ENCODE data around the gene WWOX. TPM values are rescaled to one million over a fixed set of nuclear protein-coding genes. Genes with fewer than 3 reads are reported as not detected.

WWOX gene
- total RNA-seq, 1 experiment from 2014 or later, result 15.6 TPM

GRCh38 chr16:78641433-78641832 is 542.0 kb downstream of the WWOX start:
- Histone ChIP-seq H3K4me1 (ENCODE audit: insufficient read depth, low read length) (no peaks in the 10 kb centered on the region; the same call in 1 of the 2 replicates), H3K4me2 (ENCODE audit: insufficient read depth, insufficient read length, low read length) (no peak overlapping the region), H3K56ac (ENCODE audit: insufficient read length, low read depth, low read length) (no peak overlapping the region), H4K20me1 (ENCODE audit: control insufficient read depth, insufficient read depth, insufficient read length) (no peaks in the 10 kb centered on the region), H2BK120ac (ENCODE audit: low read depth, low read length, poor library complexity, severe bottlenecking) (no peak overlapping the region), H3K23me2 (ENCODE audit: insufficient read length, low read depth, low read length, poor library complexity, severe bottlenecking) (no peaks in the 10 kb centered on the region), H2BK15ac (ENCODE audit: low read depth, low read length) (no peak overlapping the region), H3K27me3 (ENCODE audit: insufficient read depth, low read length) (no peaks in the 10 kb centered on the region), H3K79me1 (ENCODE audit: insufficient read depth, low read depth, low read length, poor library complexity, severe bottlenecking) (no peaks in the 10 kb centered on the region), H4K5ac (ENCODE audit: insufficient read length, low read depth, low read length) (no peak overlapping the region), H4K8ac (replicated peaks; ENCODE audit: insufficient read length, low read depth, low read length) (no peak overlapping the region), H2AFZ (ENCODE audit: low read length) (no peak overlapping the region), H4K91ac (ENCODE audit: insufficient read length, low read depth, low read length) (no peak overlapping the region), H2AK5ac (ENCODE audit: insufficient read length, low read length) (no peak overlapping the region), H3K9me3 (ENCODE audit: control insufficient read depth, low read depth, low read length) (no peaks in the 10 kb centered on the region), H2BK12ac (ENCODE audit: insufficient read length, low read depth, low read length) (no peak overlapping the region), H3K18ac (ENCODE audit: insufficient read length, low read depth, low read length) (no peak overlapping the region), H3K9ac (ENCODE audit: extremely low read depth, insufficient read length, low read length) (no peak overlapping the region), H3K79me2 (ENCODE audit: insufficient read depth, low read length) (no peaks in the 10 kb centered on the region), H3K14ac (ENCODE audit: insufficient read depth, low read length) (no peak overlapping the region), H3T11ph (ENCODE audit: low read length) (no peak overlapping the region), H3K23ac (ENCODE audit: insufficient read length, low read depth, low read length) (no peak overlapping the region), H3K27ac (ENCODE audit: insufficient read length, low read depth, low read length) (no peak overlapping the region), H3K4ac (ENCODE audit: low read depth, low read length) (no peak overlapping the region), H2BK20ac (ENCODE audit: low read depth, low read length, poor library complexity, severe bottlenecking) (no peak overlapping the region), H2BK5ac (ENCODE audit: insufficient read length, low read length) (no peak overlapping the region)
- H3K27ac Mint-ChIP-seq, result no peak overlapping the region
- TF ChIP-seq CTCF (conservative IDR thresholded peaks at IDR 0.05), result no peak
- WGBS (ENCODE audit: extremely low coverage, insufficient read length, low lambda C conversion rate), result no CpG with 5 or more reads among the region's 8 CpGs
- no peaks in the 10 kb centered on the region for H3K27me3 Mint-ChIP-seq (ENCODE audit: low read depth)
- H3K36me3 Mint-ChIP-seq (ENCODE audit: insufficient read depth in 1 of 3, low read depth in 3 of 3), result no peaks in the 10 kb centered on the region; a peak in 1 of 7 replicates
- H3K4me1 Mint-ChIP-seq, result peaks cover 19 to 39% of the 10 kb centered on the region in 2 experiments
- peak overlapping the region in 1 of 2 experiments; percentile 73; a peak in 3 of 5 replicates for H3K4me3 Mint-ChIP-seq
- no peak for DNase-seq
- H3K9me3 Mint-ChIP-seq, result no peaks in the 10 kb centered on the region; a peak in 1 of 5 replicates
